HPDE6-E6E7 (cell line): ENCODE data around the gene MAB21L4.

Experiments
- DNase-seq: peaks from one replicate; pipeline ENCODE4 v3.0.0; 2011; ENCODE audit warnings: missing footprints; ENCODE audit errors: extremely low spot score

Gene MAB21L4

DNA sequence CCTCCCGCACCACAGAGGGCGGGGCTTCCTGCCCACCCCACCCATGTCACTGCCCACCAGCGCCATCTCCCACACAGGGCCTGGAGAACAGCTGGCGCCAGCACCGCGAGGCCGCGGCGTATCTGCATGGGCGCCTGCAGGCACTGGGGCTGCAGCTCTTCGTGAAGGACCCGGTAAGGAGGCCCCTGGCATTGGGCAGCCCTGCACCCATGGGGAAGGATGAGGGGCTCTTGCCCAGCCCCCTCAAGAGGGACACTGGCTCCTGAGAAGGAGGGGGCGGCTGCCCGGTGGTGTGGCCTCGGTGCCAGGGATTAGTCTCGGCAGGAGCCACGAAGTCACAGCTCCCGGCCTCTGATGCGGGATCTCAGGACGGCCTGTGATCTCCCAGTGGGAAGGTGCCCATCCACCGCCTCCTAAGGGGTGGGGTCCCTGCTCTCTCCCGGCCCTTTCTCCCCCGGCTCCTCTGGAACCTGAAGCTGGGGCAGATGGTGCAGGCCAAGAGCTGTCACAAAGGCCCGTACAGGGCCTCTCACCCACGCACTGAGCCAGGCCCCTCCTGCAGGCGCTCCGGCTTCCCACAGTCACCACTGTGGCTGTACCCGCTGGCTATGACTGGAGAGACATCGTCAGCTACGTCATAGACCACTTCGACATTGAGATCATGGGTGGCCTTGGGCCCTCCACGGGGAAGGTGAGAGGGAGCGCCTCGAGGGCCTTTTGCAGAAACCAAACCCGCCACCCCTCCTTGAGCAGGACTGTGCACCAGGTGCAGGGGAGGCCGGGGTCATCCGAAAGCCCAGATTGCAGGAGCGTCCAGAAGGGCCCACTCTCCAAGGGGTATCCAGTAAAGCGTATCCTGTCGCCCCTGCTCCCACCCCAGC, 18.3 kb downstream of the MAB21L4 start:
- no peak for DNase-seq

DNA sequence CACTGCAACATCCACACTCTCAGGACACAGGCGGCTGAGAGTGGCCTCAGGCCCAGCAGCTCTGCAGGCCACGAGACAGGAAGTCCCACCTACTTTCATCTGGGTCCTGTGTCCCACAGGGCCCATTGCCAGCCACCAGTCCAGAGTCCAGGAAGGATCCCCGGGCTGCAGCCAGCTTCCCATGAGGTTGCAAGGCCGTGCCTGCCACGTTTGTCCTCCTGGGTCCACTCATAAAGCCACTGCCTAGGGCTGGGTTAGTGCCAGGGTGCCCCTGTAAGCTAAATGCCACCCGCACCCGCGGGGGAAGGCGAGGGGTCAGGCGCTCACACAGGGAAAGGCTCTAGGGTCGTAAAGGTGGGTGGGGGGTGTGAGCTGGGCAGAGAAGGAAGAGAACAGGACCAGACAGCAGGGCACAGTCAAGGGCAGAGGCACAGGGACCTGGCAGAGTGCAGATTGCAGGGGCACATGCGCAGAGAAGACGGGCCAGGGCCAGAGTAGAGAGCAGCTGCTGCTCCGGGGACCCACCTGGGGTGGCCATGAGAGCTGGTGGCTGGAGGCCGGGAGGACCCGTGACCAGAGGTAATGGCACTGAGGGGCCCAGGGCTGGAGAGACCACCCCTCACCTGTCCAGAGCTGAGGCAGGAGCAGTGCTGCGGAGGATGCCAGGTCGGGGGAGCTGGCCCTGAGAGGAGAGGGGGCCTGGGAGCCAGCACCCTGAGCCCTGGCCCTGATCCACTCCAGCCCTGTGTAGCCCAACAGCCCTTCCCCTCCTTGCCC, 19.3 kb downstream of the MAB21L4 start:
- DNase-seq = no peak

DNA sequence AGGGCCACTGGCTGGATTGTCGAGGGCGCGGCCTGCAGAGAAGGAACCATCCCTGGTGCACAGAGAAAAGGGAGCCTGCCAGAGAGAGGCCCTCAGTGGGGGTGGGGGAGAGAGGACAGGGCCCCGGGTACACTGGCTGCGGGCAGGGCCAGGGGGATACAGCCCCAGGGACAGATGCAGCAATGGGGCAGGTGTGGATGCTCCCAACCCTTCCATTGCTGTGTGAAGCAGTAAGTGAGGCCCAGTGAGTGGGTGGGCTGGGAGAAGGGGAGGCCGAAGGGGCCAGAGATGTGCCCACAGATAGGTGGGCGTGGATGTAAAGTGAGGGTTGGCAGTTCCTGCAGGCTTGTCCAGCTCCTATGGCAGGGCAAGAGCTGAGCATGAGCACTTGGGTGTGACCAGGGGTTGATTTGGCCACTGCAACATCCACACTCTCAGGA, 19.9 kb downstream of the MAB21L4 start:
- no peak for DNase-seq

DNA sequence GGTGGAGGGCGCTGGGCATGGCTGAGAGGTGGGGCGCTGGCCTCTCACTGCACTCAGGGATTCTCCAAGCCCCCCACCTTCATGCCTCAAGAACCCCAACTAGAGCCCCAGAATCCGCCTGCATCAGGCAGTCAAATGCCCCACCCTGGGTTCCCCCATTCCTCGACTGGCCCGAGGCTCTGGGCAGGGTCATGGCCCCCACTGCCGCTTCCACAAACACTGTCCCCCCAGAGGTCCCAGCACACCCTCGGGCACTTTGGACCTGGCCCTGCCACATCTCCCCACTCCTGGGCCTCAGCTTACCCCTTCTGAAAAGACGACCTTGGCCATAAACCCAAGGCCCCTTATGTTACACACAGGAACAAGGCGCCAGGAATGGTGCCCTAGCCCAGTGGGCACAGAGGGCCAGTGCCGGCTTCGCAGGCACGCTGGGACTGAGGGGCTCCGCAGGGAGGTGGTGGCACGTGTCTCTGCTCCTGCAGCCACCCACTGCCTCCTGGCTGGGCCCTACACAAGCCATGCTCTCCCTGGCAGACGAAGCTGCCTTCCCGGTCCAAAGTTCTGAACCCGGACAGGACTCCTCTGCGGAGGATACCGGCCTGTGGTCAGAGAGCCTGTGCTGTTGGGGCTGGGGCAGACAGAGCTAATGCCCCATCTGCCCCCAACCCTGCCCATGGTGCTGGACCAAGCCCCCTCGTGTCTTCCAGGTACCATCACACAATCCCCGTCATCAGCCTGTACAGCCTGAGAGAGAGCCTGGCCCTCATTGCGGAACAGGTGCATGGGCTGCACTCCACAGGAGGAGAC, 20.5 kb downstream of the MAB21L4 start:
- DNase-seq = no peak

DNA sequence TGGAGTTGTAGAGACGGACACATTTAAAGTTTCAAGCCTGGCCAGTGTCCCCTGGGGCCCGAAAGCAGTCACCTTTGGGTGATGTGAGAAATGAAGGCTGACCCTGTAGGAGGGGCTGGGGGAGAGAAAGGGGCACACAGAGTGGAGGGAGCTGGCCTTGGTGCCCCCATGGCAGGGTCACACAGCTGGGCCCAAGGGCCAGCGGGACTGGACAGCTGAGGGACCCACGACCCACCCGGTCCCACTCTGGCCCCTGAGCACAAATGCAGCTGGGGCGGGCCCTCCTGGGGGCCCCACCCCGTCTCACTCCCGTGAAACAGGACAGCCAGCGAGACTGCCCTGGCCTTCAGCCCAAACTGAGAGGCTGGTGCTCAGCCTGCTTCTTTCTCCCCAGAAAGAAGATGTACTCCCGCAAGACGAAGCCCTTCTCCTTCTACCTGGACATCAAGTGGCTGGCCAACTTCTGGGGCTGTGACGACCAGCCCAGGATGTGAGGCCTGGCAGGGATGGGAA, 21.2 kb downstream of the MAB21L4 start:
- DNase-seq = no peak

DNA sequence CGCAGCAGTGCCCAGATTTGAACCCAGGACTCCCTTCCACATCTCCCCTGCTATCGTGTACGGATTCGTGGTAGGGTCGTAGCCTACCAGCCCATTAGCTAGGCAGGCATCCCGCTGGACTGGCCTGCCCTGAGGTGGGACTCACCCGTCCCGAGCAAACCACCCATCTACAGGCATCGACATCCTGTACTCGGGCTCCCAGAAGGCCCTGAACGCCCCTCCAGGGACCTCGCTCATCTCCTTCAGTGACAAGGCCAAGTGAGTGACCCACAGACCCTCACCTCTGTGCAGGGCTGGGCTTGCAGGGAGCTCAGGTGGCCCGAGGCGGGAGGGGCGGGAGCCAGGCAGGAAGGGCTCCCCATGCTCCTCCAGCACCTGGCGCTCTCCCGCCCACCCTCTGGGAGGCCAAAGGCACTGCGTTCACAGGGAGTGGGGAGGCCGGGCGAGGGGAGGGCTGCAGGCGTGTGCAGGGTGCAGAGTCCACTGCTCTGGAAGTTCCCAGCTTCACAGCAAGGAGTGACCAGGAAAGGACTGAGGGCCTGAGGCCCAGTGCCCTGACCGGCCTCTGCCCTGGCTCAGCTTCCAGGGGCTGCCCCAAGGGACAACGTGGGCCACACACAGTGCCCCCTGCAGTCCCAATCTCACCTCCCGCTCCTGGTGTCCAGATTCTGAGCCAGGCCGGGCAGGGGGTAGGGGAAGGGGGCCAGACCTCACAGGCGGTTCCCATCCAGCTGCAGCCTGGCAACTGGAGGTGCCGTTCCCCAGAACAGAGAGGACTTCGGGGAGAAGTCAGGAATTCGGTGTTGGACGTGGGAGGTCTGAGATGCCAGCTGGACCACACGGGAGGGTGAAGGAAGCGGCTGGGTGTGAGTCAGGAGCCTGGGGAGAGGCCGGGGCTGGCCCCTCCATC, 21.9 kb downstream of the MAB21L4 start:
- no peak for DNase-seq

DNA sequence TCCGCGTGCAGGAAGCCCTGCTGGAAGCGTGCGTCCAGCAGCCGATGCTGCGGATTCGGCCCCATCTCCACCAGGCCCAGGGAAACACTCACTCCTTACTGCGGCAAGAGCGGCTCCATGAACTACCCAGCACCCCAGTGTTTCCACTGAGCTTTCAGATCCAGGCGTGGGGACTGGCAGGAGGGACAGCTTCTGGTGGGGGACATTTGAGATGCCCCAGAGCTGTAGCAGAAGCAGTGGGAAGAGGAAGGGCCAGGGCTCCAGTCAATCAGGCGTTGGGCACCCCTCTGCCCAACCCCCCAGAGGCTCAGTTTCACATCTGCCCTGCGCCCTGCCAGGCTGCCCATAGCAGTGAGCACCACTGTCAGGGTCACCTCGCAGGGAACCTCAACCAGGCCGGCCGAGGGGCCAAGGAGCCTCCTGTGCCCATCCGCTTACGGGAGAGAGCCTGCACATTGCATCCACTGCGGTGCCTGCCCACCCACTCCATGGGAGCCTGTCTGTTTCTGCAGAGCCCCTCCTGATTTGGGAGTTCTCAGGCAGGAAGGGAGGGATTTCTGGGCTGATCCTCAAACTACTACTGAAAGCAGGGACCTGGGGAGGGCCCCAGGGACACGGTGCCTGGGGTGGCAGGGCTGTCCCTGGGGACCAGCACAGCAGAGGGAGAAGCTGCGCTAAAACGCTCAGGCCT, 22.7 kb downstream of the MAB21L4 start:
- no peak for DNase-seq

DNA sequence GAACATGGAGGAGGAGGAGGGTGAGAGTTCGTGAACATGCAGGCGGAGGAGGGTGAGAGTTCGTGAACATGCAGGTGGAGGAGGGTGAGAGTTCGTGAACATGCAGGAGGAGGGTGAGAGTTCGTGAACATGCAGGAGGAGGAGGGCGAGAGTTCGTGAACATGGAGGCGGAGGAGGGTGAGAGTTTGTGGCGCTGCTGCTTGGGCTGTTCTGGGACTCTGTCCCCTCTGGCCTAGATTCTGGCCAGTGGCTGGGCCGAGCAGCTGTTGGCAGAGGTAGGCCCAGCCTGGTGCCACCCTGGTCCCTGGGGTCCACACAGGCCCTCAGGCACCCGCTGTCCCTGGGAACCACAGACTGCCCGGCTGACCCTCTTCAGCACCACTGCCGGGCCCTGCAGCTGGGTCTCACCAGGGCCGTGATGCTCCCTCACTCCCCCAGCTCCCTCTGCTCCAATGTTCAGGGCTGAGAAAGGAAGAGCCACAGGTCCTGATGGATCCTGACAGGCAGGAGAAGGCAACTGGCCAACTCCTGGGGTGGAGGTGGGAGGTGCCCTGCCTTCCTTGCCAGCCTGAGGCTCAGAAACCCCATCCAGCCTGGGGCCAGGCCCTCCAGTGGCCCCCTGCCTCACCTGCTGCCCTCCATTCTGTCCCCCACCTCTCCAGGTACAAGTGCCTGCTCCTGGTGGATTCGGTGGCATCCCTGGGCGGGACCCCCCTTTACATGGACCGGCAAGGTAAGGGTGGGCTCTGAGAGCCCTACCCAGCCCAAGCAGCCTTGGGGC, 23.4 kb downstream of the MAB21L4 start:
- DNase-seq = no peak

DNA sequence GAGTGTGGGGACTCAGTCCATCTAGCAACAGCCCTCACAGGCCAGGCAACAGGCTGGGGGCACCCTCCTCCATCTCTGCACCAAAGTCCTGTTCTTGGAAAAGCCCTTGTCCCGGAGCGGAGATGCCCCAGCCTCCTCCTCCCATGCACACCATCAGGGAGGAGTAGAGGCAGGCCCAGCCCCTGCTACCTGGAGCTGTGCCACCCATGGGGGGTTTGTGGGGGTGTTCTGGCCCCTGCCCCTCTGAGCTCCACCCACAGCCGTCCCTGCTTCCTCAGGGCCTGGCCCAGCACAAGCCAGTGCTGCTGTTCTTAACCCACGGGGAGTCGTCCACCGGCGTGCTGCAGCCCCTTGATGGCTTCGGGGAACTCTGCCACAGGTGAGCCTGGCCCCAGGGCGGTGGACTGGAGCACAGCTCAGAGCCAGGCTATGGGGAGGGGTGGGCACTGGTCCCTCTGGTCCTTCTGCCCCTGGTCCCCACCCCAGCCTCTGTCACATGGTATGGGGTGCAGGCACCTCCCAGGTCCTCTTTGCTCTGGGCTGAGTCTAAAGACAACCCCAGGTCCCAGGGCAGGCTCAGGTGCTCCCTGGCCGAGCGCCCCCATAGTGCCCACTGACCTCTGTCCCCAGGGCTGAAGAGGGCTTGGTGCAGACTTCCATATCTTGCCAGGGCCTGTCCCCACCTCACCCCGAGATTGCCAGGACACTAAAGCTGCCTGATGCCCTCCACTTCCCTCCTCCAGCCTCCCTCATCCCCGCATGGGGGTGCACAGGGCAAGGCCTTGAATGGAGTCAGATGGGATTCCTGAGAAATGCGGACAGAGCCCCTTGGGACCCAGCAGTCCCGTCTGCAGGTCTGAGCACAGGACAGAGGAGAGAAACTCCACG, 24.6 kb downstream of the MAB21L4 start:
- no peak for DNase-seq

DNA sequence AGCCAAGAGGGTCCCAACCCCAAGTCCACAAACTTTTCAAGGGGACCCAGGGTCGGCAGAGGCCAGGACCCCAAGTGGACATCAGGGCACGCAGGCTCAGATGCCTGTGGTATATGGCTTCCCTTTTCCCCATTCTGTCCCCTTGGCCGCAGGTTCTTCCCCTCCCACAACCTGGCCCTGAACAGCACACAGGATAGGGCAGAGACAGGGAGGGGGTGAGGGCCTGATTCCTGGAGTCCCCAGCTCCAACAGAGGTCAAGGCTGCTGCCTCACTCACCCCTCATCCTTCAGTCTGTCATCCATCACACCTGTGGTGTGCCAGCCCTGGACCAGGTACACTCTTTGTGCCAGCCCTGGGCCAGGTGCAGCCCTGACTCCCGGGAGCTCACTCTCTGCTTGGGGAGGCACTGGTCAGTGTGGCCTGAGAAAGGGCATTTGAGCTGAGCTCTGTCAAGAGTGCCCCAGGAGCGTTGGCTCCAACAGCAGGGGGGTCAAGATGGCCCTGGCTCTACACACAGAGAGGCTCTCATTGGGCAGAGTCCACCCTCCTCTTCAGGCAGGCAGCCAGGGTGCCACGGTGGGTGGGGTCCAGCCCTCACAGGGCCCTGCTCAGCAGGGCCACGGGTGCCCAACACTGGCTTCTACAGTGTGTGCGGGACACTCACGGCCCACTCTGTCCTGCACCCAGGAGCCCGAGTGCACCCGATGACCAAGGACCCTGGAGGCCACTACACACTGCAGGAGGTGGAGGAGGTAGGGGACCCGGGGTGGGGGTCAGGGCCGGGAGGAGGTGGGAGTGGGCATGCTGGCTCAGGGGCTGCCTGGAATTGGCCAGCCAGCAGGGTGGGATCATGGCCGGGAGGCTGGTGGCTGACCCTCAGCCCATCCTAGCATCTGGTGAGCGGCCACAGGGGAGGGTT, 25.7 kb downstream of the MAB21L4 start:
- DNase-seq = no peak

DNA sequence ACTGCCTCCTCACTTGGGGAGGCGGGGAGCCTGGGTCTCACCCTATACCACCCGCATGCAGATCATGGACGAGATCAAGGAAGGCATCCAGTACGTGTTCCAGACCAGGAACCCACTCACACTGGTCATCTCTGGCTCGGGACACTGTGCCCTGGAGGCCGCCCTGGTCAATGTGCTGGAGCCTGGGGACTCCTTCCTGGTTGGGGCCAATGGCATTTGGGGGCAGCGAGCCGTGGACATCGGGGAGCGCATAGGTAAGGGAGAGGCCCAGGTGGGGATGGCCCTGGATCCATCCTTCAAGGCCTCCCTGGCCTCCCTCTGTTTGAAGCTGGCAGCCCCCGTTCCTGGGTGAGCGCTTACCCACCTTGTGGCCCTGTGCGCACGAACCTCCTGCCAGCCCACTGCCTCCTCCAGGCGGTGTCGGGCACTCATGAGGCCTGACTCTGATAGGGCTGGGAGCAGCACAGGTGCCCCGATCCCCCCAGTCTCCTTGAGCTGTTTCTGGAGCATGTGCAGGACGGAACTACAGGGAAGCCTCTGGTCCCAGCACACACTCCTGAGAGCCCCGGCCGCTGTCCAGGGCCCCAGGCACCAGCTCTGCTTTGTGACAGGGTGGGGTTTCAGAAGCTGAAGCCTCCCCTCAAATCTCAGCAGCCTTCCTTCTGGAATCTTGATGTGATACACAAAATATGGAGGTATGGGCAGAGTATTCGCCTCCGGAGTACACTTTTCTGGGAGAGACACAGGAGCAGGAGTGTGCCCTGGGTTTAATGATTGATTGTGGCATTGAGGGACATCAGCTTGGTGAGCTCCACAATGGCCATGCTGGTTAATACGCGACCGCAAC, 26.6 kb downstream of the MAB21L4 start:
- no peak for DNase-seq

DNA sequence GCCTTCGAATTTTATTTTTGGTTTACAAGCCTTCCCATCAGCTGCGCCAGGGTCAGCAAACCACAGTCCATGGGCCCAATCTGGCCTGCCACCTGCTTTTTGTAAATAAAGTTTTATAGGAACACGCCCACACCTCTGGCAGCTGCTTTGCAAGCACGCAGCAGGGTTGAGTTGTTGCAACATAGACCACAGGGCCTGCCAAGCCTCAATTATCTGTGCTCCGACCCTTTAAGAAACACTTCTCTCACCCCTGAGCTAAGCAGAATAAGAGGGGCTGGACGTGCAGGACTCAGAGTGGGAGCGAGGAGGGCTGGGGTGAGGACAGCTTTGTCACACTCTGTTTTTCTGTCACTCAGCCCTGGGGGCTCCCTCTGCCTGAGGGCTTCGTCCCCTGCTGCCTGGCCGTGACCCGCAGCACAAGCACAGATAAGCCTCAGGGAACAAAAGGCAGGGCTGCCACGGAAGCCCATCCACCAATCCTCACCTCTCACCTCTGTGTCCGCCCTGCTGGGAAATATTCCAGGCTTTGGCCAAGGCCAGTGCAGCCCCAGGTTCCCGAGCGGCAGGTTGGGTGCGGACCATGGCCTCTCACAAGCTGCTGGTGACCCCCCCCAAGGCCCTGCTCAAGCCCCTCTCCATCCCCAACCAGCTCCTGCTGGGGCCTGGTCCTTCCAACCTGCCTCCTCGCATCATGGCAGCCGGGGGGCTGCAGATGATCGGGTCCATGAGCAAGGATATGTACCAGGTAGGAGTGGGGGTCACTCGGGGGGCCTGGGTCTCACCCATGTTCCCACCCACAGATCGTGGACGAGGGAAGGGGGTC, 27.5 kb downstream of the MAB21L4 start, which contains the start of gene AGXT:
Gene AGXT (plus strand): TSS at position 539 of the 823 bp plus-strand sequence. CDS start 42 bp downstream, at position 581.
- no peak for DNase-seq

DNA sequence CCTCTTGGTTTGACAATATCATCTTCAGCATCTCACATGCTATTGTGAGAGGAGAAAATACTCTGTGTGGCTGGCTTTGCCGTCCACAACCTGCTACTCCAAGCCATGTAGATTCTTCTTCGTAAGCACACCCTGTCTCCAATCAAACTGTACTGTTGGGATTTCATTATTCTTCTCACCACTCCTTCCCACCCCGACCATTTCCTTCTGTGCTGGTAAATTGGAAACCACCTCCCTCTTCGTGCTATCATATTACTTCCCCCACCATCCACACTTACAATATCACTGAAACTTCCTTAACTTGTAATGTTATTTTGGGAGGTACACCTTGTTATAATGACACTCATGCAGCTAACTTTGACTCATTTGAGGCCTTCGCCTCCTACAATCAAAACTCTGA, 30.6 kb downstream of the MAB21L4 start:
- no peak for DNase-seq

DNA sequence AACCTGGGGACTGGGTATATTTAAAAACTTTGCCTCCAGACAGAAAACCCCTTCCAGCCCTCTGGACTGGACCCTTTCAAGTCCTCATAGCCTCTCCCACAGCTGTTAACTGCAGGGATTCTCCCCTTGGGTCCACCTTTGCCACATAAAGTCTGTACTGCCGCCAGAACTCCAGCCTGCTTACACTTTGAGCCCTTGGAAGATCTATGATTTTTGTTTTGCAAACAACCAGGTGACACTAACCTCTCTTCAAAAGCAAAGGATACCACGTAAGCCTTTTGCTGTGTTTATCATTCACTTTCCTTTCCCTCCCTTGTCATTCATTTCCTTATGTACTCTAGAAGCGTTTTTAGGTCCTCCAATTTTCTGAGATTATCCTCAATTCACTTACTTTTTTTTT, 31.5 kb downstream of the MAB21L4 start:
- no peak for DNase-seq

DNA sequence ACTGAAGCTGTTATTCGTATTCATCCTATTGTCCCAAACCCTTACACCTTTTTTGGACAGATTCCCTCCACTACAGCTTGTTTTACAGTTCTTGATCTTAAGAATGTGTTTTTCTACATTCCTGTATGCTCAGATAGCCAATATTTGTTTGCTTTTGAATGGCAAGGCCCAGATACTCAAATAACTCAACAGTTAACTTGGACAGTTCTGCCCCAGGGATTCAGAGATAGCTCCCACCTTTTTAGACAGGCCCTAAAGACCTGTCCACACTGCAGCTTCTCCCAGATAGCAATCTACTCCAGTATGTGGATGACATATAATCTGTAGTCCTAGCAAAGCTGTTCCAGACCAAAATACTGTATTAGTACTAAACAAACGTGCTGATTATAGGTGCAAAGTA, 34.4 kb downstream of the MAB21L4 start:
- no peak for DNase-seq
